ENCODE measurements around the gene COL7A1.

DNA sequence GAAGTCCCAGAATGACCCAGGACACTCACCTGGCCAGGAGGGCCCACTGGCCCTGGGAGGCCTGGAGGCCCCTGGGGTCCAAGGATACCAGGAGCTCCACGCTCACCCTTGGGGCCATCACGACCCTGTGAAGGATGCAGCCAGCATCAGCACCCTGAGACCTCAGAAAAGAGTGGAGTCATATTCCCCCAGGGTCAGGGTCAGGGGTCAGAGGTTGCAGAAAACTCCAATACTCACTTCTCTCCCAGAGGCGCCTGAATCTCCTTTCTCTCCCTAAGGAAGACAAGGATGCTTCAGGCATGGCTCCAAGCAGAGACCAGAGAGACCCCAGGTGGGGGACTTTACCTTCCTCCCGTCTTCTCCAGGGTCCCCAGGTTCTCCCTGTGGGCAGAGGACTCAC lies 18.5 kb downstream of the COL7A1 start:
- TF ChIP-seq EZH2 (IDR thresholded peaks at IDR 0.05) (no peak), POLR2AphosphoS5 (IDR thresholded peaks at IDR 0.05; ENCODE audit: borderline replicate concordance, low read depth, low read length) (no peak)

Data from SK-N-MC (cell line).